Stomach (tissue), 4 donors: ENCODE data around the gene CDKN1C.

ENCODE experiments used
- EP300 ChIP-seq: sonication (generic); formaldehyde crosslinking; IDR thresholded peaks from one replicate; pipeline ENCODE4 v1.6.1; 2017; ENCODE audit warnings: antibody characterized with exemption
- POLR2A ChIP-seq, 4 donors: fragments of 450-650 bp; IDR thresholded peaks; one replicate each; pipeline ENCODE4 v1.6.1; 2016; ENCODE audit warnings: antibody characterized with exemption in 4 of 4, control low read depth in 2 of 4, mild to moderate bottlenecking in 1 of 4, moderate library complexity in 1 of 4
- TF ChIP-seq, protein P1 (sequence below), 7 experiments: fragments of 450-650 bp in 4 of 7; fragments of 200-600 bp in 3 of 7; sonication (generic) in 3 of 7; IDR thresholded peaks; one replicate each; pipeline ENCODE4 v1.5.1; 2016 to 2019; ENCODE audit warnings: antibody characterized with exemption in 7 of 7, control low read depth in 2 of 7, mild to moderate bottlenecking in 1 of 7

DNA sequence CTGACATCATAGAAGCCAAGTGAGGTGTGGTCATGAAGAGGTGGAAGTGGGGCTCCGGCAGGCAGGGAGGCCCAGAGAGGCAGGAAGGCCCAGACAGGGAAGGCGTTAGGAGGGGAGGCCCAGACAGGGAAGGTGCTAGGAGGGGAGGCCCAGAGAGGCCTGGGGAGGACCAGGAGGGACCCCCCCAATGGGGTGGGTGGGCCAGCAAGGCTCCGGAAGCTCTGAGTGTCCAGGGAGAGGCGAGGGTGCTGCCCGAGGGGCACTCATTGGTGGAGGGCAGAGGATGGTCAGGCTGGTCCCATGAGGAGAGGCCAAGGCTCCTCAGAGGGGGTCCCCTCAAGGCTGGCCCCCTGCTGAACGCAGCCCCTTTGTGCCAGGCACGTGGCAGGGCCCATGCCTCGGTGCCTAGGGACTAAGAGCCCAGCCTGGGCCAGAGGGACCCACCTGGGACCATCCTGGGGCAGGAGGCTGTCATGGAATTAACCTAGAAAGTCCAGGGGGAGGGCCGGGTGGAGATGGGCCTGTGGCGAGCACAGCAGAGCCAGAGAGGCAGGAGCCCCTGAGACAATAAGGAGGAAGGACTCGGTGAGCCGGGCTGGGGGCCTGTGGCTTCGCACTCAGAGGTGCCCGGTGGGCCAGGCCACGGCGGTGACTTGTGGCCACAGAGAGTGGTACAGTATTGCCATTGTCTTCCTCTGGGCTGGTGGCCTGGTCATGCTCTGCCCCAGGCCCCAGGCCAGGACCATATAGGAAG lies 31.5 kb upstream of the CDKN1C start:
- TF ChIP-seq, protein P1, sequence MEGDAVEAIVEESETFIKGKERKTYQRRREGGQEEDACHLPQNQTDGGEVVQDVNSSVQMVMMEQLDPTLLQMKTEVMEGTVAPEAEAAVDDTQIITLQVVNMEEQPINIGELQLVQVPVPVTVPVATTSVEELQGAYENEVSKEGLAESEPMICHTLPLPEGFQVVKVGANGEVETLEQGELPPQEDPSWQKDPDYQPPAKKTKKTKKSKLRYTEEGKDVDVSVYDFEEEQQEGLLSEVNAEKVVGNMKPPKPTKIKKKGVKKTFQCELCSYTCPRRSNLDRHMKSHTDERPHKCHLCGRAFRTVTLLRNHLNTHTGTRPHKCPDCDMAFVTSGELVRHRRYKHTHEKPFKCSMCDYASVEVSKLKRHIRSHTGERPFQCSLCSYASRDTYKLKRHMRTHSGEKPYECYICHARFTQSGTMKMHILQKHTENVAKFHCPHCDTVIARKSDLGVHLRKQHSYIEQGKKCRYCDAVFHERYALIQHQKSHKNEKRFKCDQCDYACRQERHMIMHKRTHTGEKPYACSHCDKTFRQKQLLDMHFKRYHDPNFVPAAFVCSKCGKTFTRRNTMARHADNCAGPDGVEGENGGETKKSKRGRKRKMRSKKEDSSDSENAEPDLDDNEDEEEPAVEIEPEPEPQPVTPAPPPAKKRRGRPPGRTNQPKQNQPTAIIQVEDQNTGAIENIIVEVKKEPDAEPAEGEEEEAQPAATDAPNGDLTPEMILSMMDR (IDR thresholded peaks at IDR 0.05): no peak
- TF ChIP-seq EP300 (no peak), POLR2A (IDR thresholded peaks at IDR 0.05) (no peak)
